ENCODE data around the gene CLCN2. TPM values are rescaled to one million over a fixed set of nuclear protein-coding genes. Genes with fewer than 3 reads are reported as not detected.

Gene CLCN2
- 1 to 10 TPM; 3.0 to 3.6 TPM for total RNA-seq

DNA sequence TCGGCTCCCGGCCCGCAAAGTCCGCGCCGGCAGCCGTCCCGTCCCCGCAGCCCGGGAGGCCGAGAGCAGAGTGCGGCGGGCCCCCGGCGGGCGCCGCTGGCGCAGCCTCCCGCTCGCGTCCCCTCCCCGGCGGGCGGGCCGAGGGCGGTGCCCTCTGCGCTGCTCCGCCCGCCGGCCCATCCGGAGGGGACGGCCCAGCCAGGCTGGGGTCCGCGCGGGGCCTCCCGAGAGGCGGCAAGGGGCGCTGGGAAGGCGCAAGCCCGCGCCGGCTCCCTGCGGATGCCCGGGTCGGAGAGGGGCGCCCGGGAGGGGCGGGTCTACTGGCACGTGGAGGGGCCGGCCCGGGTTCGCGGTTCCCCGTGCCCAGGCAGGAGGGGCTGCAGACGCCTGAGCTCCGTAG, at the start of gene CLCN2, which contains the start of gene POLR2H:
CLCN2 (minus strand) TSS at position 74 of the 400 bp plus-strand sequence. CDS start 126 bp downstream, outside the sequence.
POLR2H (plus strand) TSS at position 179 of the 400 bp plus-strand sequence. CDS start 1,783 bp downstream, outside the sequence.
- CTCF ChIA-PET, result interaction anchor here (0.8 to 2.0 kb wide), 5 partner anchors 8 to 476 kb away, joined by 3 to 6 read pairs (median 4); no protein-coding TSS in a partner anchor
- peak within 1 kb of the TSS; percentile 97 for H3K27ac Mint-ChIP-seq
- no peaks in the 10 kb centered on the region for H3K9me3 Mint-ChIP-seq
- H3K36me3 Mint-ChIP-seq (ENCODE audit: low read depth), result peaks cover 18% of the 10 kb centered on the region
- peak within 1 kb of the TSS; percentile 97 for H3K4me3 Mint-ChIP-seq
- peaks cover 26% of the 10 kb centered on the region for H3K4me1 Mint-ChIP-seq
- H3K27me3 Mint-ChIP-seq, result no peaks in the 10 kb centered on the region
- DNase-seq, result peak; percentile 48
- POLR2A ChIA-PET, result interaction anchor here (0.7 kb wide), 1 partner anchor 58 kb away, joined by 3 read pairs; no protein-coding TSS in a partner anchor

DNA sequence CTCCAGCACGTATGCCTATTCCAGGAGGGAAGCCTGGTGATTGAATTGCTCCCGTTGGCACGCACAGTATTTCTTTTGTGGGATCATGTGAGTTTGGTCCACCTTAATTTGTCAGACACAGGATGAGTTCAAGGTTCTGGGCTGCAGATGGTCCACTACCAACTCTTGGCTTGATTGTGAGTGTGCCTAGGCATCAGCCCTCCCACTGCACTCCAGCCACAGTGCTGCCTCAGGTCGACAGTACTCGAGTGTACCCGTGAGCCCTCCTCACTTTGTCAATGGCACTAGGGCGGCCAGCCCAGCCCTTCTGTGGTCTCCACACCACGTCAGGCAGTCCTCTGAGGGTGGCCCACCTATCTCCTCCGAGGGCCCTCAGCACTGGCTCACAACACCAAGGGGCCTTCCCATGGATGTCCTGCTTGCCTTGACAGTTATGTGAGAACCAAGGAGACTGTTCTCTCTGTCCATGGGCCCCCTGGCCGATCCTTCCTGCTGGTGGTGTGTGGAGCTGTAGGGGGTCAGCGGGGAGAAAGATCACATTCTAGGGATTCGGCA, 48.6 kb upstream of the CLCN2 start:
- CTCF ChIA-PET, result interaction anchor here (0.6 to 1.1 kb wide), 2 partner anchors 103 to 182 kb away, joined by 3 to 4 read pairs; no protein-coding TSS in a partner anchor
- POLR2A ChIA-PET, result no interaction called here
- Mint-ChIP-seq H3K9me3 (no peaks in the 10 kb centered on the region), H3K27ac (no peak overlapping the region), H3K4me3 (no peak overlapping the region), H3K4me1 (no peaks in the 10 kb centered on the region), H3K27me3 (no peaks in the 10 kb centered on the region), H3K36me3 (ENCODE audit: low read depth) (no peaks in the 10 kb centered on the region)
- DNase-seq, result no peak

DNA sequence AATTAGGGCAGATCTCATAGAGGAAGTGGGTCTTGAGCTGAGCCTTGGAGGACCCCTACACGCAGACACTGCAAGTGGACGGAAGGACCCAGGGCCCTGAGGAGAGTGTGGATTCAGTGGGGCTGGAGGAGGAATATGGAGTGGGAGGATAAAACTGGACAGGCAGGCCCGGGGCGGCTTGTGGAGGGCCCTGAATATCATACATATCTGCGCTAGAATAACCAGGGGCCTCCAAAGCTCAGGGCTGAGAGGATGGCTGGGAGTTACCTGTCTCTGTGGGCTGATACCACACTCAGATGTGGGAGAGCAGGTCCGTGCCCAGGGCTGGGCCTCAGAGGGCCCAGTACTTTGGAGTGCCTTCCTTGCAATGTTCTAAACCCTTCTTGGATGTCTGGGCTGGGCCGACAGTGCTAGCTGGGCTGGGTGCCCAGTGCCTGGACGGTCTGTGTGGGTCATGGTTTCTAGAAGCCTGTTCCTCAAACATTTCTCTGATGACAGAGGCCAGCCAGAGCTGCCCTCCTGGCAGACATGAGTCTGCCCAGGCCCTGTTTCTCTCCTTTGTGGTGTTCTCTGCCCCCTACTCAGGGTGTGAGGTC, 48.0 kb upstream of the CLCN2 start:
- Mint-ChIP-seq H3K27me3 (no peaks in the 10 kb centered on the region), H3K4me1 (no peaks in the 10 kb centered on the region)

DNA sequence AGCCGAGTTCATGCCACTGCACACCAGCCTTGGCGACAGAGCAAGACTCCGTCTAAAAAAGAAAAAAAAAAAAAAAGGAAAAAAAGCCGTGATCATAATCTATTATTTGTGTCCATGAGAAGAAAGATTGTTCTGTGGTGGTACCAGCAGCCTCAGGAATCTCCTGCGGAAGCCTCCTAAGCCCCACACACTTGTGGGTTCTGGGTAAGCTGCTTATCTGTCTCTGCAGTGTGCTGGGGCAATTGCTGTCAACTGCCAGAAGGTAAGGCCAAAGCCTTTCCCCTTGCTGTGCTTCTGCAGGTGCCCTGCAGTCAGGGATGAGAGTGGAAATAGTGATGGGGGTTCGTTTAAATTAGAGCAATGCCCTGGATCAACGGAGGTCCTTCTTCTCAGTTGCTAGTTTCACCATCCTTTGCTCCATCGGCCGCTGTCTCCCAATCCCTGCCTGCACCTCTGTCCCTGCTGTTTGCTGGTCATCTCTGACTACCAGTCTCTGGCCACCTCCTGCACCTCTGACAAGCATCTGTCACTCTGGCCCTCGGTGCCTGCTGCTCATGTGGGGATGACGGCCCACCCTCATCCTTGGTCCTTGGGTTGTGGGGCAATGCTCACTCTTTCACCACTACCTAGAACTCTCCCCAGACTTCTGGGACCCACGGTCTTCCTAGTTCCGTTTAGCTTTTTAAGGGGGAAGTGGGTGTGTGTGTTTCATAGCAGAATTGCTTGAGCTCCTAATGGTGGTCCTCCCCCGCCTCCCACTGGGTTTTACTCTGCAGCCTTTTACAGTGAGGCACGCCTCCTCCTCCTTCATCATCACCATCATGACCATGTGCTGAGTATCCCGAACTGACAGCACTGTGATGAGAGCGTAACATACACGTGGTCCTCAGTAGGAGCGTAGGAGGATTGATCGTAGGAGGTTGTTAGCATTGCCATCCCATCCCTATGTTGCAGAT, 43.9 kb upstream of the CLCN2 start:
- Mint-ChIP-seq H3K4me3 (no peak overlapping the region), H3K27me3 (peaks cover 18% of the 10 kb centered on the region), H3K4me1 (no peaks in the 10 kb centered on the region), H3K36me3 (ENCODE audit: low read depth) (no peaks in the 10 kb centered on the region), H3K9me3 (no peaks in the 10 kb centered on the region), H3K27ac (no peak overlapping the region)
- no peak for DNase-seq
- ChIA-PET CTCF (interaction anchor here (0.6 to 2.0 kb wide), 2 partner anchors 13 to 19 kb away, joined by 3 to 6 read pairs; no protein-coding TSS in a partner anchor), POLR2A (no interaction called here)

More for the DNA sequence above, 48.0 kb upstream of the CLCN2 start:
- no peak for DNase-seq
- no peaks in the 10 kb centered on the region for H3K36me3 Mint-ChIP-seq (ENCODE audit: low read depth)
- no peak overlapping the region for H3K4me3 Mint-ChIP-seq
- POLR2A ChIA-PET, result no interaction called here
- H3K9me3 Mint-ChIP-seq, result no peaks in the 10 kb centered on the region
- H3K27ac Mint-ChIP-seq, result peak overlapping the region; percentile 48
- CTCF ChIA-PET, result interaction anchor here (1.1 kb wide), 1 partner anchor 104 kb away, joined by 3 read pairs; no protein-coding TSS in a partner anchor

DNA sequence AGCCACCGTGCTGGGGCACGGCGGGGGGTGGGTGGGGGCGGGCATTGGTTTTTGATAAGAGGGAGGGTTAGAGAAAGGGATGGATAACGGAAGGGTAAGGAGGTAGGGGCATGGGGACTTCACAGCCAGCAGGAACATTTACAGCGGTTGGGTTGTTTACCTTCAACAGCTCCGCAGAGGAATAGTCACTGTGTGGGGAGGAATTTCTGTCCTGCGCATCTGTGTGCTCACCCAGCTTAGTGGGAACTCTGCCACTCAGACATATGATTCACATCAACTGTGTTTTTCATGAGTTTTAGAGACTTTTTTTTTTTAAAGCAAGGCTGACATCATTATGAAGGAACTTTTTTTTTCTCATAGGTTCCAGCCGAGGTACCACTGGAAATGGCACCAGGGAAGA, 38.0 kb upstream of the CLCN2 start:
- peaks cover 28% of the 10 kb centered on the region for H3K27me3 Mint-ChIP-seq
- CTCF ChIA-PET, result no interaction called here

DNA sequence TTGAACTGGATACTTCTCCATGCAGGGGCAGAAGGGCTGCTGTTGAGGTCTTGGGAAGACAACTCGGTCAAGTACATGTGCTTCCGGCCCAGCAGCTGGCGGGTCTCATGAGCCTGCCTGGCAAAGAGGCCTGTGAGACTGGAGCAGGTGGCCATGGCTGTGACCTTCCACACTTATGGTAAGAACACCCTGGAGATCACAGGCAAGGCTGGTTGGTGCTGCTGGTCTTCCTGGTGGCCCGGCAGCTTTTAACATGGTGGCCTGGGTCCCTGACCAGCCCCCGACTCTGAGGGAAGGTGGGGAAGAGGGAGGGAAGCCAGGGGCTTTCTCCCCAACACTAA, 33.9 kb upstream of the CLCN2 start:
- H3K27me3 Mint-ChIP-seq, result peaks cover 15% of the 10 kb centered on the region
- POLR2A ChIA-PET, result no interaction called here
- no peak overlapping the region for H3K4me3 Mint-ChIP-seq
- no peak for DNase-seq
- no peaks in the 10 kb centered on the region for H3K36me3 Mint-ChIP-seq (ENCODE audit: low read depth)
- CTCF ChIA-PET, result no interaction called here
- no peaks in the 10 kb centered on the region for H3K9me3 Mint-ChIP-seq
- no peaks in the 10 kb centered on the region for H3K4me1 Mint-ChIP-seq
- no peak overlapping the region for H3K27ac Mint-ChIP-seq

More for the DNA sequence above, 38.0 kb upstream of the CLCN2 start:
- no peak overlapping the region for H3K4me3 Mint-ChIP-seq
- H3K36me3 Mint-ChIP-seq (ENCODE audit: low read depth), result no peaks in the 10 kb centered on the region
- no peak overlapping the region for H3K27ac Mint-ChIP-seq
- POLR2A ChIA-PET, result no interaction called here
- H3K9me3 Mint-ChIP-seq, result no peaks in the 10 kb centered on the region
- DNase-seq, result no peak
- H3K4me1 Mint-ChIP-seq, result no peaks in the 10 kb centered on the region

DNA sequence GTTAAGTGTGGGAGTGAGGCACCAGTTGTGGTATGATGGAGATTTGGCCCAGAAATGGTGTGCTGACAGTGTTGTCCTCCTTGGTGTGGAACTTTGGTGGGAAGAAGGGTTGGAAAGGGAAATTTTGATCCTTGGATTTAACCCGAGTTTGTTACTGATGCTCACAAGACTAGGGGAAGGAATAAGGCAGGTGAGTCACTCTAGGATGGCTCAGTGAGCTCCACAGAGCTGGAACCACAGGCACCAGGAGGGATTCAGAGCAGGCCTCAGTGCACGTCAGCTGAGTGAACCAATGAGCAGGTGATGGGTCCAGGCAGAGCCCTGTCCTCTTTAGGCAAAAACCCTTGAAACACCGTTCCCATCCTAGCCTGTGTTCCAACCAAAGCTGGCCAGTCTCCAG, 29.9 kb upstream of the CLCN2 start:
- H3K27me3 Mint-ChIP-seq, result peaks cover 11% of the 10 kb centered on the region
- POLR2A ChIA-PET, result no interaction called here
- H3K4me1 Mint-ChIP-seq, result no peaks in the 10 kb centered on the region
- no peak overlapping the region for H3K27ac Mint-ChIP-seq
- no peak for DNase-seq
- H3K4me3 Mint-ChIP-seq, result no peak overlapping the region
- H3K36me3 Mint-ChIP-seq (ENCODE audit: low read depth), result no peaks in the 10 kb centered on the region
- CTCF ChIA-PET, result interaction anchor here (2.4 kb wide), 1 partner anchor 20 kb away, joined by 9 read pairs; no protein-coding TSS in a partner anchor
- H3K9me3 Mint-ChIP-seq, result no peaks in the 10 kb centered on the region

DNA sequence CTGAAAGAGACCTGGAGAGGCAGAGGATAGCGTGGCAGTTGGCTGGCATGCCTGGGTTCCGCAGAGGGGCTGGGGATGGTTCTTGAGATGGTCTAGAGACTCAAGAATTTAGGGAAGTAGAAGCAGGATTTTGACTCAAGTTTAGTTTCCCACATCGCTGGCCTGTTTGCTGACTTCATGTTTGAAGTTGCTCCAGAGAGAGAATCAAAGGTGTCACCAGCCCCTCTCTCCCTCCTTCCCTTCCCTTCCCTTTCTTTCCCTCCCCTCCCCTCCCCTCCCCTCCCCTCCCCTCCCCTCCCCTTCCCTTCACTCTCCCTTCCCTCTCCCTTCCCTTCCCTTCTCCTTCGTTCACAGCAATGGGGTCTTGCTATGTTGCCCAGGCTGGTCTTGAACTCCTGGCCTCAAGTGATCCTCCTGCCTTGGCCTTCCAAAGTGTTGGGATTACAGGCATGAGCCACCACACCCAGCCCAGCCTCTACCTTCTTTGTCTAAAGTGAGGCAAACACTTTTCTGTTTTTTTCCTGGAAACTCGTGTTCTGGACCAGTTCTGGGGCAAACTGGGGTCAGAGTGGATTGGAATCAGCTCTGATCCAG, 28.6 kb upstream of the CLCN2 start:
- H3K4me1 Mint-ChIP-seq, result no peaks in the 10 kb centered on the region
- POLR2A ChIA-PET, result no interaction called here
- CTCF ChIA-PET, result interaction anchor here (1.5 to 2.4 kb wide), 3 partner anchors 17 to 19 kb away, joined by 3 to 9 read pairs (median 6); no protein-coding TSS in a partner anchor
- peaks cover 14% of the 10 kb centered on the region for H3K27me3 Mint-ChIP-seq
- DNase-seq, result no peak
- no peak overlapping the region for H3K27ac Mint-ChIP-seq
- H3K9me3 Mint-ChIP-seq, result no peaks in the 10 kb centered on the region
- H3K36me3 Mint-ChIP-seq (ENCODE audit: low read depth), result no peaks in the 10 kb centered on the region
- no peak overlapping the region for H3K4me3 Mint-ChIP-seq

DNA sequence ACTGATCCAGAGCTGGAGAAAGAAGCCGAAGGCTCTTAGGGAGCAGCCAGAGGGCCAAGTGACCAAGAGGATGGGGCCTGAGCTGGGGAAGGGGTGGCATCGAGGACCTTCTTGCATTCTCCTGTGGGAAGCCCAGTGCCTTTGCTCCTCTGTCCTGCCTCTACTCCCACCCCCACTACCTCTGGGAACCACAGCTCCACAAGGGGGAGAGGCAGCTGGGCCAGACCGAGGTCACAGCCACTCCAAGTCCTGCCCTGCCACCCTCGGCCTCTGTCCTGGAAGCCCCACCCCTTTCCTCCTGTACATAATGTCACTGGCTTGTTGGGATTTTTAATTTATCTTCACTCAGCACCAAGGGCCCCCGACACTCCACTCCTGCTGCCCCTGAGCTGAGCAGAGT, 28.0 kb upstream of the CLCN2 start:
- H3K27ac Mint-ChIP-seq, result no peak overlapping the region
- ChIA-PET POLR2A (no interaction called here), CTCF (interaction anchor here (1.5 to 1.7 kb wide), 2 partner anchors 16 to 18 kb away, joined by 3 to 6 read pairs; no protein-coding TSS in a partner anchor)
- H3K4me1 Mint-ChIP-seq, result no peaks in the 10 kb centered on the region
- H3K36me3 Mint-ChIP-seq (ENCODE audit: low read depth), result no peaks in the 10 kb centered on the region
- H3K27me3 Mint-ChIP-seq, result peaks cover 14% of the 10 kb centered on the region
- DNase-seq, result no peak
- no peaks in the 10 kb centered on the region for H3K9me3 Mint-ChIP-seq
- no peak overlapping the region for H3K4me3 Mint-ChIP-seq

DNA sequence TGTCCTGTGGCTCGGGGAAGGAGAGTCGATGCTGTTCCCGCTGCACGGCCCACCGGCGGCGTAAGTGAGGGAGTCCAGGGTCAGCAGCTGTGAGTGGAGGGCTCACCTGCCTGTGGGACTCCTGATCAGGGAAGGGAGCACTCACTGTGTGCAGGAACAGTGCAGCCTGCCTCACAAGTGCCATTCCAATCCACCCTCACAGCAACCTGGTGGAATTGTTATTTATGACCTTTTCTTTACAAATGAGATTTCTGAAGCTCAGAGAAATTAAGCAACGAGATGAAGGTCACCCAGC, 27.5 kb upstream of the CLCN2 start:
- no peaks in the 10 kb centered on the region for H3K4me1 Mint-ChIP-seq
- no peaks in the 10 kb centered on the region for H3K9me3 Mint-ChIP-seq
- no peak overlapping the region for H3K4me3 Mint-ChIP-seq
- DNase-seq, result no peak
- H3K27ac Mint-ChIP-seq, result no peak overlapping the region
- ChIA-PET POLR2A (no interaction called here), CTCF (interaction anchor here (0.6 to 1.7 kb wide), 2 partner anchors 17 to 98 kb away, joined by 3 to 6 read pairs; no protein-coding TSS in a partner anchor)
- no peaks in the 10 kb centered on the region for H3K36me3 Mint-ChIP-seq (ENCODE audit: low read depth)
- peaks cover 14% of the 10 kb centered on the region for H3K27me3 Mint-ChIP-seq

DNA sequence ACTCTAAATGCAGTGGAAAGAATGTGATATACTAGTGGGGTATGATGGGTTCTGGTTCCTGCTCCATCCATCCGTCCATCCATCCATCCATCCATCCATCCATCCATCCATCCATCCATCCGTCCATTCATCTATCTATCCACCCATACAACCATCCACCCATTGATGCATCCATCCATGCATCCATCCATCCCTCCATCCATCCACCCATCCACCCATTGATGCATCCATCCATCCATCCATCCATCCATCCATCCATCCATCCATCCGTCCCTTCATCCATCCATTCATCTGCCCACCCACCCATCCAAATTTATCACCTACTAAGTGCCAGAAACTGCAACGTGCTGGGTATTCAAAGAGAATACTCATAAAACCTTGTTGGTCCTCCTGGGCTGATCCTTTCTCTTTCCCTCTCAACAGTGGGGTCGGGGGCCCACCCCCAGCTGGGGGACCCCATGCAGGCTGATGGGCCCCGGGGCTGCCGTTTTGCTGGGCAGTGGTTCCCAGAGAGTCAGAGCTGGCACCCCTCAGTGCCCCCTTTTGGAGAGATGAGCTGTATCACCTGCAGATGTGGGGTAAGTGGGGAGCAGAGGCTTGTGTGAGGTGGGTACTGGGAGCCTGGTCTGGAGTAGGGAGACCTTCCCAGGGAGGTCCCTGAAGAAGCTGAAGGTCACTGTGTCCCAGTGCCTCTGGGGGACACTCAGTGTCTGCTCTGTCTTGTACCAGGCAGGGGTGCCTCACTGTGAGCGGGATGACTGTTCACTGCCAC, 26.9 kb upstream of the CLCN2 start:
- CTCF ChIA-PET, result interaction anchor here (0.6 to 1.7 kb wide), 2 partner anchors 17 to 99 kb away, joined by 3 to 6 read pairs; no protein-coding TSS in a partner anchor

DNA sequence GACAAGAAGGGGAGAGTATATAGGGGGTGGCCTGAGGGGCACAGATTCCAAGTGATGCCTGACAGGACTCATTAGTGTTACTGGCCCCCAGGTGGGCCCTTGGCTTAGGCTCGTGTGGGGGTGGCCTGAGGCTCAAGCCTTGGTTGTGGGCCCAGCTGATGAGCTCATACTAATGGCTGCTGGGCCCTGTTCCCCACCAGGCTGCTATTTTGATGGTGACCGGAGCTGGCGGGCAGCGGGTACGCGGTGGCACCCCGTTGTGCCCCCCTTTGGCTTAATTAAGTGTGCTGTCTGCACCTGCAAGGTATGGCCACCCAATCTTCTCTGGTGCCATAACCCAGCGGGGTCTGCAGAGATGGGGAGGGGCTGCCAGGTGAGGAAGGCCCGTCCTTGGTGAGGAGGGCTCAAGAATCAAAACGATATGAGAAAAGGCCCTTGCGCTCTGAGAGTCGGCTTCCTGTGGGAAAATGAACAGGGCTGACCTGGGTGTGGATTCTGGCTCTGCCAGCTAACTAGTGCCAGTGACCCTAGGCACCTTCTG, 25.8 kb upstream of the CLCN2 start:
- H3K36me3 Mint-ChIP-seq (ENCODE audit: low read depth), result no peaks in the 10 kb centered on the region
- no peak overlapping the region for H3K4me3 Mint-ChIP-seq
- no peaks in the 10 kb centered on the region for H3K4me1 Mint-ChIP-seq
- H3K9me3 Mint-ChIP-seq, result no peaks in the 10 kb centered on the region
- ChIA-PET POLR2A (no interaction called here), CTCF (interaction anchor here (0.6 kb wide), 1 partner anchor 117 kb away, joined by 3 read pairs; no protein-coding TSS in a partner anchor)
- no peak overlapping the region for H3K27ac Mint-ChIP-seq
- no peak for DNase-seq
- peaks cover 22% of the 10 kb centered on the region for H3K27me3 Mint-ChIP-seq

More for the DNA sequence above, 26.9 kb upstream of the CLCN2 start:
- H3K9me3 Mint-ChIP-seq, result no peaks in the 10 kb centered on the region
- H3K27ac Mint-ChIP-seq, result no peak overlapping the region
- H3K4me1 Mint-ChIP-seq, result no peaks in the 10 kb centered on the region
- H3K27me3 Mint-ChIP-seq, result peaks cover 14% of the 10 kb centered on the region
- no peaks in the 10 kb centered on the region for H3K36me3 Mint-ChIP-seq (ENCODE audit: low read depth)
- DNase-seq, result no peak
- H3K4me3 Mint-ChIP-seq, result no peak overlapping the region
- POLR2A ChIA-PET, result no interaction called here

Data from activated CD4-positive, alpha-beta T cell treated with anti-CD3 and anti-CD28 coated beads, Interleukin-2, amount 10 ng/mL, durations not matched to agents 7 days and 5 days (primary cell).